ENCODE data around the gene EZR.

DNA sequence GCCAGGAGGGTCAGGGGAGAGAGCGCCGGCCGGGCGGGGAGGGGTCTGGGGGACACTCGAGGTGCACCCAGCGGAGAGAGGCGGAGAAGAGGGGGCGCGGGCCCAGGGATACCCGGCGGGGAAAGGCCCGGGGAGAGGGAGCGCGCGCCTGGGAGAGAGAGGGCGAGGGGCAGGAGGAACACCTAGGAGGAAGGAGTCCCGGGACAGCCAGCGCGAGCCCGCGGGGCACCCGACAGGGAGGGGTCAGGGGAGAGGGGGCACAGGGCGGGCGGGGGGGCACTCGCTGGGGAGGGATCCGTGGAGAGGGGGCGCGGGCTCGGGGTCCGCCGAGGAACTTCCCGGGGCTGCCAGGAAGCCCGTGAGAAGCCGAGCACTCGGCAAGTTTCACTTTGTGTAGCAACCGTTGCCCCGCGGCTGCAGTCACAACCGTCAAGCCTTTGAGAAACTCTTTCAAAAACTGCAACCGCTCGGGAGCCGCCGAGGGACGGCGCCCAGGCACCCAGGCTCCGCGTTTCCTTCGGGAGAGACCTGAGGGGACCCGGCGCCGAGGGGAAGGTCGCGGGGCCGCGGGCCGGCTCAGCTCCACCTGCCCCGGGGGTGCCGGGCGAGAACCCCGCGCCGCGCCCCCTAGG lies 471 bp downstream of the EZR start:
- TF ChIP-seq CTCF (IDR thresholded peaks at IDR 0.05) (no peak), EP300 (IDR thresholded peaks at IDR 0.05) (no peak), POLR2A (IDR thresholded peaks at IDR 0.05) (no peak)
